Measurements from ENCODE around the gene PRKN.

DNA sequence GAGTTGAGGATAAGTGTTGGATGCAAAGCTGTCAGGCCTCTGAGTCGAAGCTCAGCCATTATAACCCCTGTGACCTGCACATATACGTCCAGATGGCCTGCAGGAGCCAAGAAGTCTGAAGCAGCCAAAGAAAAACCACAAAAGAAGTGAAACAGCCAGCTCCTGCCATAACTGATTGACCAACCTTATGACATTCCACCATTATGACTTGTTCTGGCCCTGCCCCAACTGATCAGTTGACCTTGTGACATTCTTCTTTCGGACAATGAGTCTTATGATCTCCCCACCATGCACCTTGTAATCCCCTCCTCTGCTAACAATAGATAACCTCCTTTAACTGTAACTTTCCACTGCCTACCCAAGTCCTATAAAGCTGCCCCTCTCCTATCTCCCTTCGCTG, 1320.0 kb downstream of the PRKN start:
- TF ChIP-seq MED1 (CRISPR knock-in tag; IDR thresholded peaks at IDR 0.05; ENCODE audit: borderline replicate concordance) (no peak), ZBTB7A (IDR thresholded peaks at IDR 0.05; ENCODE audit: borderline replicate concordance, control insufficient read depth, low read depth, low read length) (no peak)
- TF ChIP-seq, protein P1, sequence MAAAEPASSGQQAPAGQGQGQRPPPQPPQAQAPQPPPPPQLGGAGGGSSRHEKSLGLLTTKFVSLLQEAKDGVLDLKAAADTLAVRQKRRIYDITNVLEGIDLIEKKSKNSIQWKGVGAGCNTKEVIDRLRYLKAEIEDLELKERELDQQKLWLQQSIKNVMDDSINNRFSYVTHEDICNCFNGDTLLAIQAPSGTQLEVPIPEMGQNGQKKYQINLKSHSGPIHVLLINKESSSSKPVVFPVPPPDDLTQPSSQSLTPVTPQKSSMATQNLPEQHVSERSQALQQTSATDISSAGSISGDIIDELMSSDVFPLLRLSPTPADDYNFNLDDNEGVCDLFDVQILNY (CRISPR knock-in tag; IDR thresholded peaks at IDR 0.05): no peak
- TF ChIP-seq, protein P2, sequence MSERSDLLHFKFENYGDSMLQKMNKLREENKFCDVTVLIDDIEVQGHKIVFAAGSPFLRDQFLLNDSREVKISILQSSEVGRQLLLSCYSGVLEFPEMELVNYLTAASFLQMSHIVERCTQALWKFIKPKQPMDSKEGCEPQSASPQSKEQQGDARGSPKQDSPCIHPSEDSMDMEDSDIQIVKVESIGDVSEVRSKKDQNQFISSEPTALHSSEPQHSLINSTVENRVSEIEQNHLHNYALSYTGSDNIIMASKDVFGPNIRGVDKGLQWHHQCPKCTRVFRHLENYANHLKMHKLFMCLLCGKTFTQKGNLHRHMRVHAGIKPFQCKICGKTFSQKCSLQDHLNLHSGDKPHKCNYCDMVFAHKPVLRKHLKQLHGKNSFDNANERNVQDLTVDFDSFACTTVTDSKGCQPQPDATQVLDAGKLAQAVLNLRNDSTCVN (CRISPR knock-in tag; IDR thresholded peaks at IDR 0.05): no peak
- TF ChIP-seq, protein P3, sequence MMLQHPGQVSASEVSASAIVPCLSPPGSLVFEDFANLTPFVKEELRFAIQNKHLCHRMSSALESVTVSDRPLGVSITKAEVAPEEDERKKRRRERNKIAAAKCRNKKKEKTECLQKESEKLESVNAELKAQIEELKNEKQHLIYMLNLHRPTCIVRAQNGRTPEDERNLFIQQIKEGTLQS (IDR thresholded peaks at IDR 0.05): no peak
- TF ChIP-seq, protein P3 (CRISPR knock-in tag; conservative IDR thresholded peaks at IDR 0.05): no peak
